Measurements from ENCODE around the gene TCAP. TPM values are rescaled to one million over a fixed set of nuclear protein-coding genes. Genes with fewer than 3 reads are reported as not detected.

TCAP gene
- total RNA-seq, 1 donor from 2014 or later: 2.7 TPM

DNA sequence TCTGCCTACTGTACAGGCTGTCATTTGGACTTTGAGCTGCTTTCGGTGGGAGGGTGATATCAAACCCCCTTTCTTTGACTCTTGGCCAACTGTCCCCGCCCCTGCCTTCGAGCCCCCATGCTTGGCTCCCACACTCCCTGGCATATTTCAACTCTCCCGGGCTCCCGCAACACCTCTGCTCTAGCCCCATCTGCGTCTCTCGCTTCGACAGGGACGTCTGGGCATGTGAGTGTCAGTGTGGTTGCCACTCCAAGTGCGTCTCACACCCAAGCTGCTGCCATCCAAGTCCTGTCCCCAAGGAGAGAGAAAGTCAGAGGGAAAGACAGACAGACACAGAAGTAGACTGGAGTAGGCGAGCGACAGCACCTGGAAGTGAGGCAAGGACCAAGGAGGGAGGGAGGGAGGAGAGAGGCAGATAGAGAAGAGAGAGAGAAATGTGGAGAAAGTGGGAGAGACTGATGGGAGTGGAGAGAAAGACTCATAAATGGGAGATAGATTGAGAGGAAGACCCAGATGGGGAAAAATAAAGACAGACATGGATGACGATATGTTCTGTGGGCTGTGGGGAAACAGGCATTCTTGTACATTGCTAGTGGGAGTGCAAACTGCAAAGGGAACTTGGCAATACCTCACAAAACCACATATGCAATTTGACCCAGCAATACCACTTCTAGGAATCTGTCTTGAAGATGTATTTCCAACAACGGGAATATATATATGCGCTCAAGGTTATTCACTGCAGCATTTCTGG, 16.4 kb upstream of the TCAP start:
- Mint-ChIP-seq H3K4me1 (ENCODE audit: low read depth) (peaks cover 24% of the 10 kb centered on the region), H3K27ac (no peak overlapping the region), H3K9me3 (ENCODE audit: low read depth) (no peaks in the 10 kb centered on the region), H3K27me3 (no peaks in the 10 kb centered on the region), H3K36me3 (ENCODE audit: insufficient read depth) (peaks cover 2% of the 10 kb centered on the region), H3K4me3 (ENCODE audit: low read depth) (no peak overlapping the region)
- TF ChIP-seq, protein P1, sequence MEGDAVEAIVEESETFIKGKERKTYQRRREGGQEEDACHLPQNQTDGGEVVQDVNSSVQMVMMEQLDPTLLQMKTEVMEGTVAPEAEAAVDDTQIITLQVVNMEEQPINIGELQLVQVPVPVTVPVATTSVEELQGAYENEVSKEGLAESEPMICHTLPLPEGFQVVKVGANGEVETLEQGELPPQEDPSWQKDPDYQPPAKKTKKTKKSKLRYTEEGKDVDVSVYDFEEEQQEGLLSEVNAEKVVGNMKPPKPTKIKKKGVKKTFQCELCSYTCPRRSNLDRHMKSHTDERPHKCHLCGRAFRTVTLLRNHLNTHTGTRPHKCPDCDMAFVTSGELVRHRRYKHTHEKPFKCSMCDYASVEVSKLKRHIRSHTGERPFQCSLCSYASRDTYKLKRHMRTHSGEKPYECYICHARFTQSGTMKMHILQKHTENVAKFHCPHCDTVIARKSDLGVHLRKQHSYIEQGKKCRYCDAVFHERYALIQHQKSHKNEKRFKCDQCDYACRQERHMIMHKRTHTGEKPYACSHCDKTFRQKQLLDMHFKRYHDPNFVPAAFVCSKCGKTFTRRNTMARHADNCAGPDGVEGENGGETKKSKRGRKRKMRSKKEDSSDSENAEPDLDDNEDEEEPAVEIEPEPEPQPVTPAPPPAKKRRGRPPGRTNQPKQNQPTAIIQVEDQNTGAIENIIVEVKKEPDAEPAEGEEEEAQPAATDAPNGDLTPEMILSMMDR (IDR thresholded peaks at IDR 0.05; ENCODE audit: unreplicated experiment): no peak
- no peak for DNase-seq (ENCODE audit: low spot score, unreplicated experiment)

DNA sequence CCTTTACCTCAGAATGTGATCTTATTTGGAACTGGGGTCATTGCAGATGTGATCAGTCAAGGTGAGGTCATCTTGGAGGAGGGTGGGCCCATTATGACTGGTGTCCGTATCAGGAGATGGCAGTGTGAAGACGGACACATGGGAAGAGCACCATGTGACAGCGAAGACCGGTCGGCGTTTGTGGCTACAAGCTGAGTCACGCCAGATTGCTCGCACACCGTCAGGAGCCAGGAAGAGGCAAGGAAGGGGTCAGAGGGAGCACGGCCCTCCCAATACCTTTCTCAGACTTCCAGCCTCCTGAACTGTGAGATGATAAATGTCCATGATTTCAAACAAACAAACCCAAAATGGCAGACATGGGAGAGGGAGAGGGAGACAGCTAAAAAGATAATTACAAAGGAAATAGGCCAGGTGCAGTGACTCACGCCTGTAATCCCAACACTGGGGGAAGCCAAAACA, 15.0 kb upstream of the TCAP start:
- Mint-ChIP-seq H3K27ac (peak overlapping the region; percentile 39), H3K9me3 (ENCODE audit: low read depth) (no peaks in the 10 kb centered on the region), H3K4me3 (ENCODE audit: low read depth) (no peak overlapping the region), H3K36me3 (ENCODE audit: insufficient read depth) (peaks cover 2% of the 10 kb centered on the region), H3K4me1 (ENCODE audit: low read depth) (peaks cover 21% of the 10 kb centered on the region), H3K27me3 (no peaks in the 10 kb centered on the region)
- DNase-seq (ENCODE audit: low spot score, unreplicated experiment): no peak
- TF ChIP-seq, protein P1 (IDR thresholded peaks at IDR 0.05; ENCODE audit: unreplicated experiment): no peak

DNA sequence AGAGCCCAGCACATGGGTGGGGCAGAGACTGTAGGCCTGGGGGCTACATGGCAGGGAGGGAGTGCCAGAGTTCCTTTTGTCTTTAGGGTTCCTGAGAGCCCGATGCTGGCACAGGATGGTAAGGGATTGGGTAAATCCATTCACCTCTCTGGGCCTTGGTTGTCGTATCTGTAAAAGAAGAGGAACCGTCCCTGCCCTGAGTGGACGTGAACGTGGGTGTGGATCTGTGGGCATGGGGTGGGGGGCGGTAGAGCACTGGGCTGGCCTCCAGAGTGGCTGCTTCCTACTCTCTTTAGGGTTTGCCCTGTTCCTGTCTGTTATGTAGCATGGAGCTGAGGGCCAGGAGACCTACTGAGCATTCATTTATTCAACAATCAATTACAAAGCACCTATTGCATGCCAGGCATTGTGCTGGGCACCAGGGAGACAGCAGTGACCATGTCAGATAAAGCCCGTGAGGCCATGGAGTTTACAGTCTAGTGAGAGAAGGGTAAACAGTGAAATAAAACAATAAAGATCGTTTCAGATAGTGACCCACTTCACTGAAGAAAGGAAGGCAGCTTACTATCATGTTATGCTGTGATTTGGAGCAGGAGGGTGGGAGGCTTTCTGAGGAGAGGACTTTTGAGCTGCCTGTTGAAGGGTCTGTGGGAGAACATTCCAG, 13.1 kb upstream of the TCAP start:
- Mint-ChIP-seq H3K4me1 (ENCODE audit: low read depth) (peaks cover 21% of the 10 kb centered on the region), H3K9me3 (ENCODE audit: low read depth) (no peaks in the 10 kb centered on the region), H3K4me3 (ENCODE audit: low read depth) (peak overlapping the region; percentile 0), H3K36me3 (ENCODE audit: insufficient read depth) (peaks cover 2% of the 10 kb centered on the region), H3K27ac (peak overlapping the region; percentile 67), H3K27me3 (no peaks in the 10 kb centered on the region)
- TF ChIP-seq, protein P1 (IDR thresholded peaks at IDR 0.05; ENCODE audit: unreplicated experiment): no peak
- no peak for DNase-seq (ENCODE audit: low spot score, unreplicated experiment)

DNA sequence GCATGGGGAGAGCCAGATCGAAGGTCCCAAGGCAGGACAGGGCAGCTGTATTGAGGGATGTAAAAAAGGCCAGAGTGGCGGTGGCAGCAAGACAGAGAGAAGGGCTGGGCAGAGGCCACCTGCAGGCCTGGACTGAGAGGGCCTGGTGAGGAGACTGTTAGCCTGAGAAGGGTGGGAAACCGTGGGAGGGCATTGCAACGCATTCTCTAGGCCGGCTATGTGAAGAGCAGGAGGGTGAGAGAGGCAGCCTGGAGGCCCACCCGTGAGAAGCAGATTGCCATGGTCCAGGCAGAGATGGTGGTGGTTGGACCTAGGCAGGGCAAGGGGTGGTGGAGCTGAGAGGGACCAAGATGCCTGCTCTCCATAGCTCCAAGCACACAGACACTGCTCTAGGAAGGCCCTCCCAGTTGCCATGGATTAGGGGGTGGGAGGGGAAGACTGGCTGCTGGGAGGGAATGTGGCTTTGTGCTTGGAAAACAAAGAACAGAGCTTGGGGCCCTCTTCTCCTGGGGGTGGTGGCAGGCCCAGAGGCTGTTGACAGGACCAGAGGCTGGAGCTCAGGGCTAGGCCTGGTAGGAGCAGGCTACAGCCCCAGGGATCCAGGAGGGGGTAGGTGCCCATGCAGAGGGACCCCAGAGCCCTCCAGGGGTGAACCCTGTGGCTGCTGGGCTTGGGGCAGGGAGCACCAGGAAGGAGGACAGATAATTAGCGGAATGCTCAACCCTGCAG, 12.4 kb upstream of the TCAP start:
- Mint-ChIP-seq H3K36me3 (ENCODE audit: insufficient read depth) (peaks cover 2% of the 10 kb centered on the region), H3K27me3 (no peaks in the 10 kb centered on the region), H3K4me1 (ENCODE audit: low read depth) (peaks cover 21% of the 10 kb centered on the region), H3K27ac (peak overlapping the region; percentile 67), H3K9me3 (ENCODE audit: low read depth) (no peaks in the 10 kb centered on the region), H3K4me3 (ENCODE audit: low read depth) (peak overlapping the region; percentile 0)
- TF ChIP-seq, protein P1 (IDR thresholded peaks at IDR 0.05; ENCODE audit: unreplicated experiment): no peak
- DNase-seq (ENCODE audit: low spot score, unreplicated experiment): no peak

DNA sequence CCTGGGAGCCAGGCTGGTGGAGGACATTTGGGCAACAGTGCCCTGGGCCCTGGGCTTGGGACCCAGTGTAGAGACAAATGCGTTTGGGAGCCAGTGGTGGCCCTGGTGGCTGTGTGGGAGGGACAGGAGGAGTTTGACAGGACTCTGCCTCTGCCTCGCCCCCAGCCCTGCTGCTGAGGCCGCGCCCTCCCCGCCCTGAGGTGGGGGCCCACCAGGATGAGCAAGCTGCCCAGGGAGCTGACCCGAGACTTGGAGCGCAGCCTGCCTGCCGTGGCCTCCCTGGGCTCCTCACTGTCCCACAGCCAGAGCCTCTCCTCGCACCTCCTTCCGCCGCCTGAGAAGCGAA, 11.9 kb upstream of the TCAP start:
- TF ChIP-seq, protein P1 (IDR thresholded peaks at IDR 0.05; ENCODE audit: unreplicated experiment): no peak
- Mint-ChIP-seq H3K9me3 (ENCODE audit: low read depth) (no peaks in the 10 kb centered on the region), H3K36me3 (ENCODE audit: insufficient read depth) (peaks cover 2% of the 10 kb centered on the region), H3K27me3 (no peaks in the 10 kb centered on the region), H3K4me3 (ENCODE audit: low read depth) (no peak overlapping the region), H3K4me1 (ENCODE audit: low read depth) (peaks cover 21% of the 10 kb centered on the region), H3K27ac (no peak overlapping the region)
- no peak for DNase-seq (ENCODE audit: low spot score, unreplicated experiment)
